A673 (cell line): ENCODE results near the gene UGT1A1. TPM values are rescaled to one million over a fixed set of nuclear protein-coding genes. Genes with fewer than 3 reads are reported as not detected.

Experiments used
- BruUV-seq: library from RNA; stranded (reverse); fragments of 400-500 nt; replicated peaks from 2 replicates; lab custom pipeline; 2021; lab: Mats Ljungman, UMichigan
- CTCF ChIA-PET: fragments of 300-600 bp; sonication (Branson Sonifier 250); formaldehyde crosslinking; loops from one replicate; lab custom pipeline; 2022; ENCODE audit warnings: antibody characterized with exemption; lab: Charles Lee
- POLR2A ChIA-PET: fragments of 300-600 bp; sonication (Branson Sonifier 250); formaldehyde crosslinking; loops from one replicate; lab custom pipeline; 2022; ENCODE audit warnings: antibody characterized with exemption; ENCODE audit not compliant: low non-redundant PET; lab: Charles Lee
- DNase-seq: peaks from one replicate; pipeline ENCODE4 v3.0.0-alpha.2; 2015; ENCODE audit warnings: low spot score
- H3K27ac ChIP-seq: fragments of 200-600 bp; sonication (generic); 2 replicates; pipeline ENCODE4 v1.5.1; 2016; ENCODE audit warnings: mixed run types, low read depth, mild to moderate bottlenecking, mixed read lengths, antibody characterized with exemption, low read length; ENCODE audit not compliant: poor library complexity, severe bottlenecking
- H3K27me3 ChIP-seq: fragments of 200-600 bp; sonication (generic); replicated peaks from 2 replicates; pipeline ENCODE4 v1.6.1; 2017; ENCODE audit warnings: mixed run types, low read depth, mild to moderate bottlenecking, mixed read lengths, antibody characterized with exemption, low read length; ENCODE audit not compliant: insufficient read depth, poor library complexity
- H3K36me3 ChIP-seq: fragments of 200-600 bp; sonication (generic); 2 replicates; pipeline ENCODE4 v1.6.1; 2016; ENCODE audit warnings: mixed run types, mild to moderate bottlenecking, mixed read lengths, antibody characterized with exemption, low read length; ENCODE audit not compliant: insufficient read depth, poor library complexity, severe bottlenecking
- H3K4me1 ChIP-seq: fragments of 200-600 bp; sonication (generic); 2 replicates; pipeline ENCODE4 v1.6.1; 2017; ENCODE audit warnings: mixed run types, mild to moderate bottlenecking, mixed read lengths, antibody characterized with exemption, low read length; ENCODE audit not compliant: insufficient read depth, poor library complexity, severe bottlenecking
- H3K4me3 ChIP-seq: fragments of 200-600 bp; sonication (generic); 2 replicates; pipeline ENCODE4 v1.5.1; 2016; ENCODE audit warnings: low read depth, mixed run types, mild to moderate bottlenecking, mixed read lengths, low read length; ENCODE audit not compliant: poor library complexity, severe bottlenecking
- H3K9me3 ChIP-seq: fragments of 200-600 bp; sonication (generic); 2 replicates; pipeline ENCODE4 v1.6.1; 2016; ENCODE audit warnings: mixed run types, low read depth, mild to moderate bottlenecking, mixed read lengths, antibody characterized with exemption, low read length; ENCODE audit not compliant: poor library complexity, severe bottlenecking
- CTCF ChIP-seq: fragments of 300-800, 200-600 bp; sonication (generic); conservative IDR thresholded peaks from 2 replicates; pipeline ENCODE4 v1.5.1; 2017; ENCODE audit warnings: low read depth, mild to moderate bottlenecking, antibody characterized with exemption, low read length, moderate library complexity, mixed read lengths
- EZH2 ChIP-seq: fragments of 200-600 bp; sonication (generic); IDR thresholded peaks from 2 replicates; pipeline ENCODE4 v1.6.1; 2017; ENCODE audit warnings: borderline replicate concordance, low read depth, mild to moderate bottlenecking, mixed read lengths, antibody characterized with exemption, low read length; ENCODE audit not compliant: poor library complexity, severe bottlenecking
- intact Hi-C: fragments of 100-400 bp; cut with micrococcal nuclease; formaldehyde crosslinking; loops from one replicate; pipeline ENCODE4 v1.10.0; 2022; ENCODE audit not compliant: unreplicated experiment
- total RNA-seq: library from RNA; stranded (reverse); gene quantifications from 2 replicates; pipeline ENCODE4 v1.2.3, GENCODE V29; 2021

UGT1A1 gene
- total RNA-seq, 1 experiment from 2014 or later, result not detected

- ChIA-PET CTCF (no interaction called here), POLR2A (no interaction called here)
- Histone ChIP-seq H3K4me1 (no peaks in the 10 kb centered on the region), H3K27me3 (no peaks in the 10 kb centered on the region), H3K9me3 (no peaks in the 10 kb centered on the region), H3K36me3 (no peaks in the 10 kb centered on the region), H3K27ac (no peak overlapping the region), H3K4me3 (no peak overlapping the region)
- TF ChIP-seq EZH2, result no peak
- no peak for TF ChIP-seq CTCF
- intact Hi-C loops, result no loop called here
- no TSS peak for BruUV-seq
- no peak for DNase-seq
These were observed 34.1 kb downstream of the UGT1A1 start for GRCh38 chr2:233794128-233794658.

- no peak for TF ChIP-seq EZH2
- TF ChIP-seq CTCF, result no peak
- no peaks in the 10 kb centered on the region for H3K4me1 ChIP-seq
- no peaks in the 10 kb centered on the region for H3K36me3 ChIP-seq
- no peaks in the 10 kb centered on the region for H3K9me3 ChIP-seq
- CTCF ChIA-PET, result no interaction called here
- intact Hi-C loops, result no loop called here
- H3K27me3 ChIP-seq, result no peaks in the 10 kb centered on the region
- BruUV-seq, result no TSS peak
- DNase-seq, result no peak
- POLR2A ChIA-PET, result no interaction called here
- H3K27ac ChIP-seq, result no peak overlapping the region
- no peak overlapping the region for H3K4me3 ChIP-seq
These were observed 35.7 kb downstream of the UGT1A1 start for GRCh38 chr2:233795735-233796171.

- no peaks in the 10 kb centered on the region for H3K36me3 ChIP-seq
- TF ChIP-seq CTCF (no peak), EZH2 (no peak)
- ChIA-PET POLR2A (no interaction called here), CTCF (no interaction called here)
- DNase-seq, result no peak
- H3K4me1 ChIP-seq, result no peaks in the 10 kb centered on the region
- no peaks in the 10 kb centered on the region for H3K9me3 ChIP-seq
- intact Hi-C loops, result no loop called here
- no TSS peak for BruUV-seq
- H3K27me3 ChIP-seq, result no peaks in the 10 kb centered on the region
- H3K27ac ChIP-seq, result no peak overlapping the region
- H3K4me3 ChIP-seq, result no peak overlapping the region
These were observed 36.2 kb downstream of the UGT1A1 start for GRCh38 chr2:233796254-233796653.
